HG03066 (cell line): Measurements from ENCODE around the gene COMMD2.

Experiments
- ATAC-seq: cut with Tn5 transposase; IDR thresholded peaks from one replicate; pipeline ENCODE4 v1.9.1; 2021; ENCODE audit warnings: low read depth; ENCODE audit not compliant: unreplicated experiment

Gene COMMD2

DNA sequence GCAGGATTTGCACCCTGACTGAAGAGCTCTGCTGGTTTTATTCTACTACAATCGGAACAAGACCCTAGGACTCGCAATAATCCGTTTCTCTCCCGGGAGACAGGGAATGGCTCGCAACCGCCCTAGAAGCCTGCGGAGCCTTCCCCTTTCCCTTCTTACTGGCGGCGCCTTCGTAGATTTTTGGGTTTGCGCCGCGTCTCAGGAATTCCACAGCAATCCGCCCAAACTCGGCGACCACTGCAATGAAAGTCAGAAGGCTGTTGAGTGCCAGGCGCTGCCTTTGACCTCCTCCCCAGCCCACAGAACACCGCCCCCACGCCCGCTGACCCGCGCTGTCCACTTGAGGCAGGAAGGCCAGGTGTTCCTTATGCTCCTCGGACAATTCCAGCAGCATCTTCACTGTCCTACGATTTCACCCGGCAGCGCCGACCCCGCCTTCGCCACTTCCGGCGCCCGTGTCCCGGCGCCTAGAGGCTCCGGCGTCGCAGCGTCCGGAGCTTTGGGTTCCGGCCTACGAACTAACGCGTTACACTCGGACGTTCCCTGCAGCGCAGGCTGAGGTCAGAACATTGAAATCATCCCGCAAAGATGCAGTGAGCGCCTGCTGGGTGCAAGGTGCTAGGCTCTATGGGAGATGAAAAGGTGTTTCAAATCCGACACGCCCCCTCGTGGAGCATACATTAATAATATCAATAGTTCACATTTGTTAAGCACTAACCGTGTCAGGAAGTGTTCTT is at the start of gene COMMD2:
COMMD2 (minus strand) TSS at position 439 of the 737 bp plus-strand sequence; CDS start at position 394, 45 bp downstream.
- ATAC-seq, result peak; percentile 96

DNA sequence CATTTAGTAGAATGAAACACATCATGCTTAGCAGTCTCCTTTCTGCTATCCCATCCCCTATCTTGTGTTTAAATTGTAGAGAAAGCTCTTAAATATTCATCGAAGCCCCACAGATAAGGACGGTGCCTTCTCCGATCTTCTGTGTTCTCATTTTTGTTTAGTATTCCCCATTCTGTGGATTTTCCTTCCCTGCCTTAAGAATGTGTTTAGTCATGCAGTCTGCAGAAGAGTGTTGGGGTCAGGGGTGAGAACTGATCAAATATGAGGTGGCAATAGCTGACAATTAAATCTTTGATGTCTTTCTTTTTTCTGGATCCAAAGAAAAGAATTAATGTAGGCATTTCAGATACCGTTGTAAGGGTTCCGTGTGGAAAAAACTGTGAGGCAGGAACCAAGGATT is 49.4 kb upstream of the COMMD2 start:
- ATAC-seq, result no peak

DNA sequence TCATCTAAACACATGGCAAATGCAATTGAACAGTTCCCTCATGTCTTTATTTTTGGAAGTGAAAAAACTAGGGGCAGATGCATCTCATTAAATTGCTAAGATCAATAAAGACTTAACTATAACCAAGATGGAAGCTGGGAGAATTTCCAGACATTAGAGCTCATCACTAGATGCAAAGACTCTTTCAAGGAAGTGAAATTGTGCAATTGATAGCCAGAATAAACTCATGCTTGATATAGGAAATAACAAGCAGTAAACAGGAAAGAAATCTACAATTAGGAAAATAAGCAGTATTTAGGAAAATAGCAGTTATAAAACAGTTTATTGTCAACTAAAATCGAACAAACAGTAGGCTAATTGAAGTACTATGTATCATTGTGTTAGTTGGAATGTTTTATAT is 48.9 kb upstream of the COMMD2 start:
- no peak for ATAC-seq

DNA sequence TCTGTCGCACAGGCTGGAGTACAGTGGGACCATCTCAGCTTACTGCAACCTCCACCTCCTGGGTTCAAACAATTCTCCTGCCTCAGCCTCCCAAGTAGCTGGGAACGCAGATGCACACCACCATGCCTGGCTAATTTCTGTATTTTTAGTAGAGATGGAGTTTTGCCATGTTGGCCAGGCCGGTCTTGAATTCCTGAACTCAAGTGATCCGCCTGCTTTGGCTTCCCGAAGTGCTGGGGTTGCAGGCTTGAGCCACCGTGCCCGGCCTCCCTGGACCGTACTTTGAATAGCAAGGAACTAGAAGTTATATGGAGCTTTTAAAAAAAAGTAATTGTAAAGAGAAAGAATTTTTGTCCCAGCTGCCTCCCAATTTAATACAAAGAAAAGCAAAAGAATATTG is 48.4 kb upstream of the COMMD2 start:
- no peak for ATAC-seq

DNA sequence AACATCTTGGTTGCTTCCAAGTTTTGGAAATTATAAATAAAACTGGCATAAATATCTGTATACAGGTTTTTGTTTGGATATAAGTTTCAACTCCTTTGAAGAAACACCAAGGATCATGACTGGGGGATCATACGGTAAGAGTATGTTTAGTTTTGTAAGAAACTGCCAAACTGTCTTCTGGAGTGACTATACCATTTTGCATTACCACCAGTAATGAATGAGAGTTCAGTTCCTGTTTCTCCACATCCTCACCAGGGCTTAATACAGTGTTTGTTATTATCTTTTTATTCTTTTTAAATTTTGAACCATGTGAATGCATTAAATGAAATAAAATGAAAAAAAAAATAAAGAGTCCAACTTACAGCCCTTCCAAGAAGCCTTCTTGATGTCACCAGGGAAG is 43.7 kb upstream of the COMMD2 start:
- no peak for ATAC-seq

DNA sequence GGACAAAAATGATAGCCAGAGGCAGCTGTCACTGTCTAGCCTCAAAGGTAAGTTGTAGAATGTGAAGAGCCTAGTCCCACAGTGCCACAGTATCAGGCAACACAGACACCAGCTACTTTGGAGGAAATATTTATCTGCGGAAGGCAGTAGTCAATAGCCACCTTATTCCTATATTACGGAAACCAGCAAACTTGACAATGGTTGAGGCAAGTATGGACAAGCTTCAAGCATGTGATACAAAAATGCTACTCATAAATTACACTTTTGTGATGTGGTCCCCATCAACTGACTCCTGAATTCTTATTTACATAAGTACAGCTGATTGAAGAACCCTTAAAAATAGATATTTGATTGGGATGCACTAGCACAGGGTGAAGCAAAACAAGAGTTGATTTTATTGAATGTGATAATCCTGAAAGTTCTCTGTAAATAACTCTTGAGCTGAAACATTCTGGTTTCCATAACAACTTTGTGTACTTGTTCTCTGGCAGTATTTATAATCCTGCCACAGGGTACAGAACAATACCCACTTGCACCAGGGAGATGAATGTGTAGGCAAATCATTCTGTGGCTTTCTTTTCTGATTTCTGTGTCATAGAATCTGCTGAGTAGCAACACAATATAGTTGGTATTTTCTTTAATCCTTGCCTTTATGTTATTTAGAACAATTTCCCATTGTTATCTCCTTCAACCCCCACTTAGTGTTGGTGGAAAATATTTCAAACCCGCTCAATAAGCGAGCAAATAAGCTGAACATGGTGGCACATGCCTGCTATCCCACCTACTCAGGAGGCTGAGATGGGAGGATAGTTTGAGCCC is 40.4 kb upstream of the COMMD2 start, which contains the start of gene ANKUB1:
ANKUB1 (minus strand) TSS at position 103 of the 819 bp plus-strand sequence. CDS start 188 bp downstream, outside the sequence.
- ATAC-seq, result no peak

DNA sequence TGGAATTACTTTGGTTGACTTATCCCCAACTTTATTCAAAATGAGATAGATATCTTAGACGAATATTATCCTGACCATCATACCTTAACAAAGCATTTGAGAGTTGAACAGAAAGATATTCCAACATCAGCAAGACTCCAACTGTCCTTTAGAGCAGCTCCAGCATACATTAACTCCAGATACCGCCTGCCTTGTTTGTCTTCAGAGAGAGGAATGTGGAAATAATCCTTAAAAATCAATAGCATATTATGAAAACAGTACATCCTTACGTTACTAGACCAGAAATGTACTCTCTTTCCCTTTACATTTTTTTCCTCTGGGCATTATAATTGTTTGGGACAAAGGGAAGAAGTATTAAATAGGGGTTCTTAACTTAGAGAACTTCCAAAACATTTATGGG is 38.4 kb upstream of the COMMD2 start:
- no peak for ATAC-seq

DNA sequence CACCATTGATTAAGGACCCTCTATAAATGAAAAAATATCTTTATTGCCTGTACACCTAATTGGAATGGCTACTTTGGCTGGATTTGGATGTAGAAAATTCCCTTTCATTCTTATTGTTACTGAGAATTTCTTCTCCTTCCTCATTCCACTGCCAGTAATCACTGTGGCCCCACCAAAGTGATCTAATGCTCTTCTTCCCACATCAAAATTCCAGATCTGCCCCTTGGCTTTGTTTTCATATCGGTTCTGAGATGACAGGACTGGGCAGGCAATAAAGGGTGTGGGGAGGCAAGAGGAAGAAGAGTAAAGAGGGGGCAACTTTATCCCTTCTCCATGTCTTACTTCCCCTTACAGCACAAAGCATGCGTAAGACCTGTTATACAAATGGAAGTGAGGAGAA is 38.0 kb upstream of the COMMD2 start:
- no peak for ATAC-seq

DNA sequence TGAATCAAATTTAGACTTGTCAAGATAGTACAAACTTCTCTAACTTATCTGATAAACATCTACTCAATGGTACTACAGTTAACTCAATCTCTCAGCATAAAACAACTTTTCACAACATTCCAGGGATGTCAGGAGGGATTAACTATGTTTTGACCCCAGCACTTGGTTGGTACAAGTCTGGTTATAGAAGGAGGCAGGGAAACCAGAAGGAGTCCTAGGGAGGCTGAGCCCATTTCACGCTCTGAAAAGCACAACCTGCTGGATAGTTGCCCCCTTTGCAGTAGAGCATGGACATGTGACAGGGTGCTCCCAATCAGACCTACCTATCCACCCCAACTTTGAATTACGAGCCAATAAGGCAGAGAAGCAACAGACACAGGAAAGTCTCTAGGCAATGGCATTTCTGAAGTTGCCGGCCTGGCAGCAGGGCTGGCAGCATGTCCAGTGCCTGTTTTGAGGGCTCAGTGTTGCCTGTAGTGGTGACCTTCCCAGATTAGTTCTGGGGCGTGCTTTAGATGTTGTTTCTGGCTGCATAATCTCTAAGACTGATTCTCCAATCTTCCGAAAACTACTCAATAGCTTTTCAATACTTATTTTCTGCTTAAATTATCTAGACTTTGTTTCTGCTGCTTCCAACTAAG is 31.9 kb upstream of the COMMD2 start:
- ATAC-seq, result no peak

DNA sequence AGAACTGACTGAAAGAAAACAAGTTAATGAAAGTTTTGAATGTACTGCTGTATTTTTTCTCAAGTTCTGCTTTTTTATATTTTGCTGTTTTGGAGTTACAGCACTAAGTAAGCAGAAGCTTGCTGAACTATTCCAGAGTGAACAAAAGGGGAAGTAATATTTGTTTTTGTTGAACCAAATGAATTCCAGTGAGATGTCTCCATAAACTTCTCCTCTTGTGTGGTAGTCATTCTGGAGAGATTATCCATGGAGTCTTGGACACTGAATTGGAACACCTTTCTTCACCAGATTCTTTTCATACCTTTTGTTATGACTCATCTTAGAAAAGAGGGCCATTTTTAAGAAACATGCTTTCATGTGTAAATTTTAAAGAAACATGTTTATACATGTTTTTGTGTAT is 31.3 kb upstream of the COMMD2 start:
- no peak for ATAC-seq

DNA sequence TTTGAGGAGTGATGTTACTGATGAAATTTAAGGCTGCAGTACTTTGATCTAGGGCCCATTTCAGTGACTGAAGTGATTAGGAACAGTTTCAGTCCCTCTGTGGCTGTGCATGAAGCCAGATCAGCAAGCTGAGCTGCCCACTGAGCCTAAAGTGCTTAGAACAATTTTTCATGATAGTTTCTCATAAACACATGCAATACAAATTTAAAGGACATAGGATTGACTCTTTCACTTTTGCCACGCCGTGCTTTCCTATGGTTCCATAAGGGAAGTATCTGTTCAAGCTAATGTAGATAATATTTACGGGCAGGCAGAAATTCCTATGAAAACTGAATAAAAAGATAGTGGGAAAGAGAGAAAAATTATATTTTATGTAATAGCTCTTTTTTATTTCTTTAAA is 29.5 kb upstream of the COMMD2 start:
- no peak for ATAC-seq

DNA sequence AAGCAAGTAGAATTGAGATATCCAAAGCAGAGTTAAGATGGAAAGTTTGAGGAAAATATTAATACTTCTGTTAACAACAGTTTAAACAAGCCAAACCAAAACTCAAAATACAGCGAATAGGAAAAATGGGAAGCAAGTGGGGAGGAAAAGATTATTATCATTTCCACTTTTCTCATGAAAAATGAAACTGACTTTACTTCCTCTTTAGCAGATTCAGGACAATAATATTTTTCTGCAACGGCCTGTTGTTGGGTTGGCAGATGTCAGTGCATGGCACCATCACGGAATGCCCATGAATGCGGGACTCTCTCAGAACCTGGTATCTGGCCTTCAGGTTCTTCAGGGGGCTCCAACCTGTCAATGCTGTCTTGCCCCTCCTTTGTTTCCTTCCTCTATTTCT is 28.9 kb upstream of the COMMD2 start:
- ATAC-seq, result no peak

DNA sequence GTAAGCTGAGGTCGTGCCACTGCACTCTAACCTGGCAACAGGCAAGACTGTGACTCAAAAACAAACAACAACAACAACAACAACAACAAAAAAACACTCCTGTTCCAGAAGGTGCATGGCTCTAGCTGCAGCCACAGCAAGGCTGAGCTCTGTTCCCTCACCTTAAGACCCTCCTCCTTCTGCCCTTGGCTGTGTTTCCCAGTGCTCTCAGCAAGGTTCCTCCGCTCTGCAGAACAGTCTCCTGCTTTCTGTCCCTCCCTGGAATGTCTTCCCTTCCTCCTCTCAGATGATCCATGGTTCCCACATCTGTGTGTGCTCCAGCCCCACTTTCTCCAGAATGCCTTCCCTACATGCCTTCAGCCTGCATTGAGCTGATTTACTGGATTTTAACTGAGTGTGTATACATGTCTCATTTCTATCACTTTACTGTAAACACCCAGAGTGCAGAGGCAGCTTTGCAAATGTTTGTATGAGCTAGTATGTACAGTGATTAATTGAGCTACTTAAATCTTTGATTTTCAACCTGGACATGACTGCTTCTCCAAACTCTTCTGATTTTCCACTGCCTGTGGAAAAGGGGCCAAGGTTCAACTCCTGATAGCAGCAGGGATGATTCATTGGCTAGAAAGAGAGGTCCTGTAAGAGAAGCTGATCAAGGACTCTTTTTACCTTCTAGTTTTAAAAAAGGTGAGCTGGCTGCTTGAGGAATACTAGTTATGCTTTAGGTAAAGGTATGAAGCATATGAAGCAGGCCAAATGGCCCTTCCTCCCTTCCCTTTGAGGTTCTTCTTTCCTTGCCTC is 25.3 kb upstream of the COMMD2 start:
- ATAC-seq, result no peak

DNA sequence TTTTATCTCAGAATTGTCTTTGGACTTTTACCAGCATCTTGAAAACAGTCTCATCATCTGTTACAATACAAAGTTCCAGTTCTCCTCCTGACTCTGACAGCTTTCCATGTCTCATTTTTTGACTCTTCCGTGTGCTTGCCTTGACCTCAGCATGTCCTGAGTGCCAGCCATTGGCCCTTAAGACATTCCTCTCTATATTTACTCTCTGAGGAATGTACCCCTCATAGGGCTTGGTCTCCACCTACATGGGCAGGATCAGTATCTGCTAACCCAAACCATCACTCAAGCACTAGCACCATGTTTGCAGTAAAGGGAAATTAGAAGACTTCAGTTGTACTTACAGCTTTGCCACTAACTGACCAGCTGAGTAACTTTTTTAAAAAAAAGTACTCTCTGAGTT is 23.9 kb upstream of the COMMD2 start:
- no peak for ATAC-seq

DNA sequence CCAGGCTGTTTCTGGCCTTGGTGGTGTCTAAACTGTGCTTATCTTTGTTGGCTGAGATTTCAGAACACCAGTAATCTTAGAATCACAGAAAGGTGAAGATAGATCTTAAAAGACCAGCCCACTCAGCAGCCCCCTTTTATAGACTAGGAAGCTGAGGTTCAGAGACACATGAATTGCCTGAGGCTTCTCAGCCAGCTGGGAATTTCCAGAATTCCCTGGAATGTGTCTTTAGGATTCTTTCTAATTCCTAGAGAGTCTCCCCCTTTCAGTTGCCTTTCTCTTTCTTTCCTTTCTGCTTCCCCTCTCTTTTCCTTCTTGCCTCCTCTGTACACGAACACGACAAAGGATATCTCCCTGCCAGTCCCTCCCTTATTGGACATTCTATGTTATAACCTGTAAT is 20.6 kb upstream of the COMMD2 start:
- no peak for ATAC-seq

DNA sequence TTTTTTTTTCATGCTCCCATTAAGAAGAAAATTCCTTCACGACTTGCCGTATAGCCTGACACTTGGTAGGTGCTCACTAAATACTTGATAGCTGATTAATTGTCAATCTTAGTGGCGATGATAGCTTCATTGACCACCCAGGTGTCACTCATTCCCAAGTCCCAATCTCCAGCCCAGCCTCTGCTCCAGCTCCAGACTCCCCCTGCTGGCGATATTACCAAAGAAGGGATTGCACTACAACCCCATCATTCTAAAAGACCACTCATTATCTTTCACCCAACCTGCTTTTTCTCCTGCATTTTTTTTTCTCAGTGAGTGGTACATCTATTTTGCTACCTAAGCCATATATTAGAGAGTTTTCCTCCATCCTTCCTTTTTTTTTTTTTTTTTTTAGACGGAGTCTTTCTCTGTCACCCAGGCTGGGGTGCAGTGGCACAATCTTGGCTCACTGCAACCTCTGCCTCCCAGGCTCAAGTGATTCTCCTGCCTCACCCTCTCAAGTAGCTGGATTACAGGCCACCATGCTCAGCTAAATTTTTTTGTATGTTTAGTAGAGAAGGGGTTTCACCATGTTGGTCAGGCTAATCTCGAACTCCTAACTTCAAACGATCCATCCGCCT is 19.5 kb upstream of the COMMD2 start:
- ATAC-seq, result no peak

DNA sequence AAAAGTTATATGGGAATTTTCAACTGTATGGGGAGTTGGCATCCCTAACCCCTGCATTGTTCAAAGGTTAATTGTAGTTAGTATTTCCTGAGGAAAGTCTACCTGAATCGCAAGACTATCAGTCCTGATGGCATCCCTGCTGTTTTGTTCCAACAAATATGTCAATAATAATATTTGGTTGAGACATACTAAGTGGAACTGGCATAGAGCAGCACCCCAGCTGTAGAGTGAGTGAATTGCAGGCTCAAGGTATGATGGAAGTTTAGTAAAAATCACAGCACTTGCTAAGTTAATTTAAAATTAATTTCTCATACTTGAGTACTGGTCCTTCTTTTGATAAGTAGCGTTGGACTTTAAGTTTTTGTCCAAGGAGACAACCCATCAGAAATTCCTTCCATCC is 18.0 kb upstream of the COMMD2 start:
- ATAC-seq, result no peak

DNA sequence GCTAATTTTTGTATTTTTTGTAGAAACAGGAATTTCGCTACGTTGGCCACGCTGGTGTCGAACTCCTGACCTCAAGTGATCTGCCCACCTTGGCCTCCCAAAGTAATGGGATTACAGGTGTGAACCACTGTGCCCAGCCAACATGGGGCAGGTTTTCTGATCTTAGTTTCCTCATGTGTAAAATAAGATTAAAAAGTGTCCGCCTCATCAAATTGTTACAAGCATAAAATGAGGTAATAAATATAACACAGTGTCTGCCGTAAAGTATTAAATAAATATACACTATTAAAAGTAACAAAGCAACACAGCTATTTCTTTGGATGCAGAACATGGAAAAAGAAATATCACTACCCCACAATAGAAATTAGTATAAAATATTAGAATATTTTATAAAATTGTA is 16.4 kb upstream of the COMMD2 start:
- ATAC-seq, result no peak

DNA sequence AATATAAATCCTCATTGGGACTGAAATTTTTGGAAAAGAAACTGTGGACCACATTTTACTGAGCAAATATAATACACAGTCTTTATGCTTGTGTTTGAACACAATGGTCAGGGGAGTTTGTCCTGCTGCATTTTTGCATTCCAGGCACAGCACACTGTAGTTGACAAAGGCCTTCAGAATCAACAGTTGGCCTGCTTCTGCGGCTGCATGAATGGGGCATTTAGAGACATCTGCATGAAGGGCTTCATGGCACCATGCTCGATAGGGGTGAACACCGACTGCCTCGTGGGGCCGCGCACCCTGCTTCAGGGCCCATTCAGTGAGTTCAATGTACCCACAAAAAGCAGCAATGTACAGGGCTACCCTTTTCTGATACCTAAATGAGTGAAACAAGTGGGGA is 15.4 kb upstream of the COMMD2 start:
- ATAC-seq, result no peak

DNA sequence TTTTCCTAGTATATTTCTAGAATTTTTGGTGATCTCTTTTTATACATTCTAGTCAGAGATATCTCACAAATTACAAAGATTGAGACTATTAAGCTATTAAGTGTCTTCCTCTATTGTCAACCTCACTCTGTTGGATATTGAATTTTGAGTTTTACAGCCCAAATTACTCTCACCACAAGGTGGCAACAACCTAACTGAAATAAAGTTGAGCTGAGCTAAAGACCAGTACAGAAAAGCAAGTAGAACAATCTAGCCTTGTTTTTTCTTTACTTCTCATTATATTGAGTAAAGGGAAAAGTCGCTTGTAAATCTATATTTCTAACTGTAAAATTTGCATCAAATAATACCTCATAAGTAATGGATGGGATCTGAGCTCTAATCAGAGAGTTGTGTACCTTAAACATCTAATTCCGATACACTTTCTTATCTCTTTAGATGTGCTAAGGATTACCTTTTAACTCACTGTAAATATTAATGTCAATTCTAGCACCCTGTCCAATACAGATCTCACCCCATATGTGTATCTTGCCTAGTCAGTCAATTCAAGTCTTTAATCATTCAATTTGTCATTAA is 13.6 kb upstream of the COMMD2 start:
- no peak for ATAC-seq
